Endodermal cell (in vitro differentiated cells): ENCODE data around the gene RSRC2. TPM values are rescaled to one million over a fixed set of nuclear protein-coding genes. Genes with fewer than 3 reads are reported as not detected.

Experiments
- DNase-seq: peaks from one replicate; pipeline ENCODE4 v3.0.0-alpha.2; 2017
- H3K27ac ChIP-seq: 2 replicates; pipeline ENCODE4 v1.5.1; 2013; ENCODE audit warnings: mild to moderate bottlenecking, low read depth, low read length, moderate library complexity
- H3K27me3 ChIP-seq: 2 replicates; pipeline ENCODE4 v1.6.1; 2013; ENCODE audit warnings: mild to moderate bottlenecking, low read length, moderate library complexity; ENCODE audit not compliant: insufficient read depth, control insufficient read depth, poor library complexity, severe bottlenecking
- H3K36me3 ChIP-seq: 2 replicates; pipeline ENCODE4 v1.7.0; 2013; ENCODE audit warnings: mild to moderate bottlenecking, low read length, moderate library complexity; ENCODE audit not compliant: control insufficient read depth, insufficient read depth
- H3K4me1 ChIP-seq: one replicate; pipeline ENCODE4 v1.7.0; 2013; ENCODE audit warnings: low read length; ENCODE audit not compliant: control insufficient read depth, insufficient read depth
- H3K4me3 ChIP-seq: 2 replicates; pipeline ENCODE4 v1.5.1; 2013; ENCODE audit warnings: mild to moderate bottlenecking, low read length, moderate library complexity
- H3K9ac ChIP-seq: 2 replicates; pipeline ENCODE4 v1.6.1; 2013; ENCODE audit warnings: mild to moderate bottlenecking, low read length, moderate library complexity; ENCODE audit not compliant: poor library complexity, severe bottlenecking; ENCODE audit errors: extremely low read depth
- H3K9me3 ChIP-seq: 2 replicates; pipeline ENCODE4 v1.6.1; 2013; ENCODE audit warnings: mild to moderate bottlenecking, low read length, moderate library complexity; ENCODE audit not compliant: control insufficient read depth
- H3K27ac Mint-ChIP-seq: 2 replicates; pipeline ENCODE4 v1.8.0; 2020; ENCODE audit warnings: mixed read lengths
- H3K27me3 Mint-ChIP-seq: 2 replicates; pipeline ENCODE4 v1.8.0; 2021; ENCODE audit warnings: mild to moderate bottlenecking, mixed read lengths; ENCODE audit not compliant: insufficient read depth
- H3K36me3 Mint-ChIP-seq: 2 replicates; pipeline ENCODE4 v1.8.0; 2020; ENCODE audit warnings: low read depth, mixed read lengths
- H3K4me1 Mint-ChIP-seq: 2 replicates; pipeline ENCODE4 v1.8.0; 2020; ENCODE audit warnings: mixed read lengths
- H3K4me3 Mint-ChIP-seq: 2 replicates; pipeline ENCODE4 v1.8.0; 2020; ENCODE audit warnings: mild to moderate bottlenecking, moderate library complexity, mixed read lengths
- H3K9me3 Mint-ChIP-seq: 2 replicates; pipeline ENCODE4 v1.8.0; 2020; ENCODE audit warnings: mild to moderate bottlenecking, mixed read lengths
- CTCF ChIP-seq: fragments of 200-600 bp; sonication (generic); conservative IDR thresholded peaks from 2 replicates; pipeline ENCODE4 v1.5.0; 2021; ENCODE audit warnings: antibody characterized with exemption, mild to moderate bottlenecking
- WGBS, 2 experiments: methylation state at CpG; one replicate each; pipeline versions ENCODE4 v1.1.5 to v1.1.7; 2013; ENCODE audit warnings: missing lambda C conversion rate in 2 of 2, mixed read lengths in 1 of 2; ENCODE audit not compliant: insufficient coverage in 1 of 2, insufficient read length in 1 of 2; 5-methylcytosine and 5-hydroxymethylcytosine counted together
- total RNA-seq, 2 donors: library from RNA; stranded (reverse); fragmentation: NEBNext Ultra II Directional in 1 of 2; extraction: Animal tissue kit (Norgen Biotek cat#: 25700) in 1 of 2; gene quantifications; 2 replicates in 1 of 2; 3 replicates in 1 of 2; pipeline ENCODE4 v1.2.1, GENCODE V29; 2021

Gene RSRC2
- total RNA-seq, 2 donors from 2014 or later, result 88.1 to 111 TPM

GRCh38 chr12:122558745-122559641, 32.3 kb upstream of the RSRC2 start:
- Histone ChIP-seq H3K27me3 (no peaks in the 10 kb centered on the region), H3K9ac (no peak overlapping the region), H3K9me3 (no peaks in the 10 kb centered on the region), H3K4me3 (no peak overlapping the region), H3K4me1 (no peaks in the 10 kb centered on the region), H3K36me3 (peaks cover 69% of the 10 kb centered on the region), H3K27ac (no peak overlapping the region)
- Mint-ChIP-seq H3K9me3 (no peaks in the 10 kb centered on the region), H3K27me3 (no peaks in the 10 kb centered on the region), H3K27ac (no peak overlapping the region), H3K36me3 (peaks cover 66% of the 10 kb centered on the region), H3K4me3 (no peak overlapping the region), H3K4me1 (no peaks in the 10 kb centered on the region)
- WGBS, 2 experiments, result 91 to 98% methylated on average over 13 to 15 of the region's 16 CpGs
- DNase-seq, result no peak
- TF ChIP-seq CTCF, result no peak

GRCh38 chr12:122547330-122547729, 20.6 kb upstream of the RSRC2 start:
- peak; percentile 4 for DNase-seq
- Histone ChIP-seq H3K27me3 (no peaks in the 10 kb centered on the region), H3K4me1 (no peaks in the 10 kb centered on the region), H3K36me3 (peaks cover 87% of the 10 kb centered on the region), H3K9ac (no peak overlapping the region), H3K27ac (no peak overlapping the region), H3K4me3 (no peak overlapping the region), H3K9me3 (no peaks in the 10 kb centered on the region)
- Mint-ChIP-seq H3K4me1 (no peaks in the 10 kb centered on the region), H3K27ac (no peak overlapping the region), H3K4me3 (no peak overlapping the region), H3K36me3 (peaks cover 61% of the 10 kb centered on the region), H3K9me3 (no peaks in the 10 kb centered on the region), H3K27me3 (no peaks in the 10 kb centered on the region)
- TF ChIP-seq CTCF, result no peak
- WGBS, 2 experiments, result 95 to 97% methylated on average over 3 to 5 of the region's 5 CpGs

- H3K27me3 ChIP-seq, result no peaks in the 10 kb centered on the region
- H3K9me3 ChIP-seq, result no peaks in the 10 kb centered on the region
- TF ChIP-seq CTCF, result no peak
- 97 to 100% methylated on average over 1 to 2 of the region's 2 CpGs for WGBS, 2 experiments
- peaks cover 80% of the 10 kb centered on the region for H3K36me3 ChIP-seq
- Mint-ChIP-seq H3K27ac (no peak overlapping the region), H3K27me3 (no peaks in the 10 kb centered on the region), H3K36me3 (peaks cover 58% of the 10 kb centered on the region), H3K9me3 (no peaks in the 10 kb centered on the region), H3K4me1 (no peaks in the 10 kb centered on the region), H3K4me3 (no peak overlapping the region)
- H3K4me3 ChIP-seq, result no peak overlapping the region
- DNase-seq, result no peak
- H3K27ac ChIP-seq, result no peak overlapping the region
- no peak overlapping the region for H3K9ac ChIP-seq
- no peaks in the 10 kb centered on the region for H3K4me1 ChIP-seq
Observed at GRCh38 chr12:122545855-122546254, 19.1 kb upstream of the RSRC2 start.
